Mammary epithelial cell (primary cell): ENCODE data around the gene RALGAPA1.

Experiments used
- CTCF ChIP-seq, 2 donors: IDR thresholded peaks in 1 of 2; conservative IDR thresholded peaks in 1 of 2; 2 replicates each; pipeline ENCODE4 v1.5.1; 2011 to 2012; ENCODE audit warnings: inconsistent platforms in 2 of 2, low read length in 2 of 2, mild to moderate bottlenecking in 2 of 2, control low read depth in 1 of 2, low read depth in 1 of 2; ENCODE audit not compliant: insufficient read depth in 1 of 2; ENCODE audit errors: extremely low read depth in 1 of 2
- EZH2 ChIP-seq: IDR thresholded peaks from 2 replicates; pipeline ENCODE4 v1.6.1; 2012; ENCODE audit warnings: low read length, inconsistent platforms, borderline replicate concordance

- TF ChIP-seq CTCF (conservative IDR thresholded peaks at IDR 0.05 in 1 of 2, IDR thresholded peaks at IDR 0.05 in 1 of 2; ENCODE audit: extremely low read depth in 1 of 2, insufficient read depth in 1 of 2, low read depth in 1 of 2, low read length in 2 of 2) (no peak), EZH2 (no peak)
Observed at GRCh38 chr14:35742442-35742841, 66.7 kb downstream of the RALGAPA1 start.
